ENCODE results near the gene FGF11. TPM values are rescaled to one million over a fixed set of nuclear protein-coding genes. Genes with fewer than 3 reads are reported as not detected.

FGF11 gene
- total and polyA plus RNA-seq, 2 donors (not counting 3 experiments of a cell fraction or from before 2014, with no cell fraction given), result 0.70 TPM; not detected in 1

GRCh38 chr17:7404737-7405349 is 34.5 kb upstream of the FGF11 start:
- TSS peak; percentile 74 for BruUV-seq (replicated peaks)
- Histone ChIP-seq H4K20me1 (replicated peaks; ENCODE audit: control insufficient read depth, extremely low read depth, insufficient read depth, low read length) (no peaks in the 10 kb centered on the region), H2AFZ (ENCODE audit: low read depth, low read length) (peak overlapping the region; percentile 78), H3K4me2 (ENCODE audit: insufficient read depth, low read length) (peak overlapping the region; percentile 39), H3K9ac (replicated peaks; ENCODE audit: extremely low read depth, insufficient read depth, low read length) (peak overlapping the region; percentile 41), H3K79me2 (ENCODE audit: control insufficient read depth, insufficient read depth, low read length) (peaks cover 4% of the 10 kb centered on the region), H3K9me3 (replicated peaks; ENCODE audit: control insufficient read depth, insufficient read depth, low read length) (no peaks in the 10 kb centered on the region), H3K4me1 (ENCODE audit: control insufficient read depth, extremely low read depth, insufficient read depth, low read length) (peaks cover 12% of the 10 kb centered on the region), H3K9me1 (replicated peaks; ENCODE audit: control insufficient read depth, extremely low read depth, insufficient read depth, low read length) (no peaks in the 10 kb centered on the region), H3K27me3 (ENCODE audit: control insufficient read depth in 2 of 2, insufficient read depth in 2 of 2, low read length in 2 of 2) (no peaks in the 10 kb centered on the region), H3K36me3 (ENCODE audit: control insufficient read depth in 2 of 2, extremely low read depth in 1 of 2, insufficient read depth in 2 of 2, low read length in 2 of 2) (peaks cover 0 to 11% of the 10 kb centered on the region in 2 experiments), H3K4me3 (replicated peaks in 1 of 3; ENCODE audit: insufficient read depth in 1 of 3, low read depth in 1 of 3, low read length in 3 of 3) (peak overlapping the region; percentile 38 to 59 (median 52)), H3K27ac (ENCODE audit: insufficient read depth, low read depth, low read length) (no peak overlapping the region)
- DNase-seq (ENCODE audit: low read depth, low spot score) (peak; percentile 41), FAIRE-seq (peak; percentile 4)
- CTCF ChIA-PET, result interaction anchor here (0.6 to 2.9 kb wide), 11 partner anchors 11 to 282 kb away, joined by 3 to 40 read pairs (median 3); partner anchors contain the start of genes PLSCR3, TMEM102, TMEM95 and TP53
- intact Hi-C loops (cut with micrococcal nuclease), result loop anchor here (1.0 to 2.0 kb wide), 5 partner anchors 11 to 282 kb away; partner anchors contain the start of genes PLSCR3, POLR2A, SENP3 and TMEM102
- TF ChIP-seq POLR2AphosphoS5 (IDR thresholded peaks at IDR 0.05; ENCODE audit: insufficient read depth, low read depth, low read length) (no peak), POLR2A (IDR thresholded peaks at IDR 0.05; ENCODE audit: low read depth, low read length) (no peak), MAX (IDR thresholded peaks at IDR 0.05; ENCODE audit: insufficient read depth, insufficient read length) (no peak), GATA2 (IDR thresholded peaks at IDR 0.05; ENCODE audit: insufficient read depth, insufficient read length, low read depth, low read length) (no peak), EZH2 (IDR thresholded peaks at IDR 0.05; ENCODE audit: borderline replicate concordance, low read depth, low read length, severe bottlenecking) (no peak), FOS (IDR thresholded peaks at IDR 0.05; ENCODE audit: borderline replicate concordance, insufficient read depth, low read length) (no peak), JUN (IDR thresholded peaks at IDR 0.05; ENCODE audit: borderline replicate concordance, insufficient read depth, insufficient read length, low read depth) (no peak), CTCF (IDR thresholded peaks at IDR 0.05; ENCODE audit: extremely low read depth in 1 of 2, insufficient read depth in 1 of 2, low read depth in 1 of 2, low read length in 2 of 2) (no peak), MYC (IDR thresholded peaks at IDR 0.05; ENCODE audit: low read depth, low read length) (no peak)
- POLR2A ChIA-PET, result interaction anchor here (0.7 to 1.4 kb wide), 9 partner anchors 10 to 228 kb away, joined by 3 to 14 read pairs (median 5); partner anchors contain the start of genes MPDU1, PLSCR3, POLR2A and TMEM102
- dilution Hi-C loops (cut with MboI; ENCODE audit: extremely low pct_ligation_motif_present, low sequenced_read_pairs), result no loop called here
